ENCODE measurements around the gene GIPC3.

GIPC3 gene

DNA sequence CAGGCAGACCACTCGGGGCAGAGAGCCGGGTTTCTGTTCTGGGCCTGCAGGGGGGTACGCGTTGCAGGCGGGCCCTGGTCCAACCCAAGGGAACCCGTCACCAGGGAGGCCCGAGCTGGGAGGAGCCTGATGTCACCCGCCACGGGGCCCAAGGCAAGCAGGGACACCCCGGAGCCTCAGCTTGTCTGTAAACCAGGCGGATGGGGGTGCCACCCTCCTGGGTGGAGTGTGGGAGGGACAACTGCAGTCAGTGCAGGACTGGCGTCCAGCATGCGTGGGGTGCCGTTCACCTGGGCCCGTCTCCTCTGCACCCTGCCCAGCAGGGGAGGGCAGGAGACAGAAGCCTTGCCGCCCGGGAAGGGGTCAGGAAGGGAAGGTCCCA is 34.3 kb downstream of the GIPC3 start:
- WGBS (ENCODE audit: insufficient coverage): 95% methylated on average over 12 of the region's 17 CpGs
- H3K36me3 ChIP-seq (ENCODE audit: control insufficient read depth in 4 of 4, insufficient read depth in 4 of 4, low read length in 3 of 4): peaks cover 0 to 49% (median 34%) of the 10 kb centered on the region in 4 experiments
- ChIA-PET POLR2A (no interaction called here), CTCF (interaction anchor here (3.3 to 8.5 kb wide), 2 partner anchors 11 to 32 kb away, joined by 18 to 91 read pairs; partner anchors contain the start of gene GIPC3)
- H3K4me3 ChIP-seq (ENCODE audit: control insufficient read depth in 1 of 7, extremely low read depth in 1 of 7, insufficient read depth in 4 of 7, low read depth in 2 of 7, low read length in 6 of 7): no peak overlapping the region
- H3K27me3 ChIP-seq (replicated peaks in 2 of 5; ENCODE audit: control insufficient read depth in 4 of 5, insufficient read depth in 5 of 5, low read length in 4 of 5): no peaks in the 10 kb centered on the region
- no peak for DNase-seq
- no peaks in the 10 kb centered on the region for H3K9me3 ChIP-seq (ENCODE audit: control extremely low read depth in 1 of 5, control insufficient read depth in 4 of 5, insufficient read depth in 2 of 5, low read depth in 1 of 5, low read length in 4 of 5)
- no peak overlapping the region for H3K27ac ChIP-seq (ENCODE audit: insufficient read depth in 1 of 2, low read depth in 1 of 2, low read length in 2 of 2, poor library complexity in 1 of 2, severe bottlenecking in 2 of 2)
- H3K4me1 ChIP-seq (ENCODE audit: control extremely low read depth in 1 of 4, control insufficient read depth in 4 of 4, insufficient read depth in 4 of 4, low read length in 3 of 4): peaks cover 0 to 25% (median 25%) of the 10 kb centered on the region in 4 experiments

DNA sequence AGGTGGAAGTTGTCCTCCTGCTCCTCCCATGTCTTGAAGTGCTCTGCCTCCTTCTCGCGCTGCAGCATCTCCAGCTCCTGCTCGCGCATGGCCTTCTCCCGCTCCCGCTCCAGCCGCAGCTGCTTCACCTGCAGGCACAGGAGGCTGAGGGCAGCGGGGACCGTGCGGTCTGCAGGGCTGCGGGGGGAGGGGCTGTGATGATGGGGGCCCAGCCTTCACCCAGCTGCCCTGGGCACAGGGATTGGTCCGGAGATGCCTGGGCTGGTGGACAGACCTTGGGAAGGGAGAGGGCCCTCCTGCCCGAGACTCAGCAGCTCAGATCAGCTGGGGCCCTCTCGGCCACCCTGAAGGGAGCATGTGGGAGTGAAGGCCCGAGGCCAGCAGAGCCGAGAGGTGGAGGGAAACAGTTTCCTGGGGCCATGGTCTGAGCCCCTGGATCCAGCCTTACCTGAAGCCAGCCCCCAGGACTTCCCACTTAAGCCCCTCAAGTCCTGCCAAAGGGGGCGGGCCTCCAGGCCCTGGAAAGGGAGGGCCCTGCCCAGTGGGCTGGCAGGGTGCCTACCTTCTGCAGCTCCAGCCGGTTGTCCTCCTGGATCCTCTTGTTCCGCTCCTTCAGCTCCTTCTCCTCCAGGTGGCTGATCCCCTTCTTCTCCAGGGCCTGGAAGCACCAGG is 35.0 kb downstream of the GIPC3 start:
- CTCF ChIA-PET: interaction anchor here (0.6 to 8.5 kb wide), 3 partner anchors 12 to 137 kb away, joined by 3 to 91 read pairs (median 18); partner anchors contain the start of genes GIPC3 and SMIM44

DNA sequence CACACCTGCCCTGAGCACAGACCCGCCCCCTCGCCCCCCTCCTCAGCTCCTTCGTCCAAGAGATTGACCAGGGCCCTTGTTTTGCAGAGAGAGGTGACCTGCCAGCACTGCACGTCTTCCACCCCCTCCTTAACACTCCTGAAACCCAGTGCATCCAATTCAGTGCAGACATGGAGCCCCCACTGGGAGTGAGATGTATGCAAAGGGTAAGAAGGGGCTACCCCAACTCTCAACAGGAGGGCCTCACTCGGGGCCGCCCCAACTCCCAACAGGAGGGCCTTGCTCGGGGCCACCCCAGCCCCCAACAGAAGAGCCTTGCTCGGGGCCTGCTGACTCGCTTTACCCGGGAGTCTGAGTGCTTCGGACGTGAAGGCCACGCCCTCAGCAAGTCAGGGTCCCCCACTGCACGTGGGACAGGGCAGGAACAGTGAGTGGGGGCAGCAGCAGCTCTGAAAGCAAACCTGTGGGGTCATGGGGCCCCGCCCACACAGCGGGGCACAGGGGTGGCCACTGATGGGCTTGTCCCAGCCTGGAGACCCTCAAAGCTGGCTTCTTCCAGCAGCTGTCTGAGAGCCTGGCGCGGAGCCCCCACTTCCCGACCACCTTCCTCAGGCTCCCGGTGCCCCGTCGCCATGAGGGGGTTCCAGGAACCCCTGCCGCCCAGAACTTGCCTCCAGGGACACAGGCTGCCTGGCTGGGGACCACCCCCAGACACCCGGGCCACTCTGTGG is 35.7 kb downstream of the GIPC3 start:
- Histone ChIP-seq H3K27me3 (replicated peaks in 2 of 5; ENCODE audit: control insufficient read depth in 4 of 5, insufficient read depth in 5 of 5, low read length in 4 of 5) (no peaks in the 10 kb centered on the region), H3K9me3 (ENCODE audit: control extremely low read depth in 1 of 5, control insufficient read depth in 4 of 5, insufficient read depth in 2 of 5, low read depth in 1 of 5, low read length in 4 of 5) (no peaks in the 10 kb centered on the region), H3K4me1 (ENCODE audit: control extremely low read depth in 1 of 4, control insufficient read depth in 4 of 4, insufficient read depth in 4 of 4, low read length in 3 of 4) (peaks cover 3 to 39% (median 36%) of the 10 kb centered on the region in 4 experiments), H3K27ac (ENCODE audit: insufficient read depth in 1 of 2, low read depth in 1 of 2, low read length in 2 of 2, poor library complexity in 1 of 2, severe bottlenecking in 2 of 2) (no peak overlapping the region), H3K36me3 (ENCODE audit: control insufficient read depth in 4 of 4, insufficient read depth in 4 of 4, low read length in 3 of 4) (peaks cover 0 to 42% (median 31%) of the 10 kb centered on the region in 4 experiments), H3K4me3 (ENCODE audit: control insufficient read depth in 1 of 7, extremely low read depth in 1 of 7, insufficient read depth in 4 of 7, low read depth in 2 of 7, low read length in 6 of 7) (no peak overlapping the region)
- CTCF ChIA-PET: interaction anchor here (0.6 to 8.5 kb wide), 2 partner anchors 33 to 138 kb away, joined by 3 to 91 read pairs; partner anchors contain the start of genes GIPC3 and SMIM44
- no peak for DNase-seq
- POLR2A ChIA-PET: no interaction called here
- 95% methylated on average over 18 of the region's 24 CpGs for WGBS (ENCODE audit: insufficient coverage)

More for the DNA sequence above, 35.0 kb downstream of the GIPC3 start:
- POLR2A ChIA-PET: no interaction called here
- no peaks in the 10 kb centered on the region for H3K27me3 ChIP-seq (replicated peaks in 2 of 5; ENCODE audit: control insufficient read depth in 4 of 5, insufficient read depth in 5 of 5, low read length in 4 of 5)
- H3K9me3 ChIP-seq (ENCODE audit: control extremely low read depth in 1 of 5, control insufficient read depth in 4 of 5, insufficient read depth in 2 of 5, low read depth in 1 of 5, low read length in 4 of 5): no peaks in the 10 kb centered on the region
- no peak overlapping the region for H3K27ac ChIP-seq (ENCODE audit: insufficient read depth in 1 of 2, low read depth in 1 of 2, low read length in 2 of 2, poor library complexity in 1 of 2, severe bottlenecking in 2 of 2)
- peaks cover 3 to 32% (median 29%) of the 10 kb centered on the region in 4 experiments for H3K4me1 ChIP-seq (ENCODE audit: control extremely low read depth in 1 of 4, control insufficient read depth in 4 of 4, insufficient read depth in 4 of 4, low read length in 3 of 4)
- no peak for DNase-seq
- WGBS (ENCODE audit: insufficient coverage): over 99% methylated on average over 14 of the region's 19 CpGs
- peaks cover 0 to 46% (median 34%) of the 10 kb centered on the region in 4 experiments for H3K36me3 ChIP-seq (ENCODE audit: control insufficient read depth in 4 of 4, insufficient read depth in 4 of 4, low read length in 3 of 4)
- H3K4me3 ChIP-seq (ENCODE audit: control insufficient read depth in 1 of 7, extremely low read depth in 1 of 7, insufficient read depth in 4 of 7, low read depth in 2 of 7, low read length in 6 of 7): no peak overlapping the region

DNA sequence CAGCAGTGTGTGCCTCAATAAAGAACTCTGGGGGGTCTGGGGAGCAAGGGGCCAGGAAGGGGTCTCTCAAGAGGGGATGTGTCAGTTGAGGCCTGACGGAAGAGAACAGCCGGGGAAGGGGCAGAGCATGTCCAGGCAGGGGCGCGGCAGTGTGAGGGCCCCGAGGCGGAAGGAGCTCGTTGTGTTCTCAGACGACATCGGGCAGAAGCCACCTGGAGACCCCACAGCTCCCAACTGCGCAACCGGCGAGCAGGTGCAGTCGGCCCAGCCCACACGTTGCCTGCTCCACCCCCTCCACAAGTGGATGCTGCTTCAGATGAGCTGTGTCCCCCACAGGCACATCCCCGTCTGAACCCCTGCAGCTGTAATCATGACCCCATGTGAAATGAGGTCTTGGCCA is 36.4 kb downstream of the GIPC3 start:
- CTCF ChIA-PET: interaction anchor here (1.7 to 8.5 kb wide), 2 partner anchors 34 to 77 kb away, joined by 5 to 91 read pairs; partner anchors contain the start of gene GIPC3
- DNase-seq: no peak
- POLR2A ChIA-PET: no interaction called here
- Histone ChIP-seq H3K9me3 (ENCODE audit: control extremely low read depth in 1 of 5, control insufficient read depth in 4 of 5, insufficient read depth in 2 of 5, low read depth in 1 of 5, low read length in 4 of 5) (no peaks in the 10 kb centered on the region), H3K4me3 (ENCODE audit: control insufficient read depth in 1 of 7, extremely low read depth in 1 of 7, insufficient read depth in 4 of 7, low read depth in 2 of 7, low read length in 6 of 7) (no peak overlapping the region), H3K27ac (ENCODE audit: insufficient read depth in 1 of 2, low read depth in 1 of 2, low read length in 2 of 2, poor library complexity in 1 of 2, severe bottlenecking in 2 of 2) (no peak overlapping the region), H3K36me3 (ENCODE audit: control insufficient read depth in 4 of 4, insufficient read depth in 4 of 4, low read length in 3 of 4) (peaks cover 0 to 42% (median 30%) of the 10 kb centered on the region in 4 experiments), H3K27me3 (replicated peaks in 2 of 5; ENCODE audit: control insufficient read depth in 4 of 5, insufficient read depth in 5 of 5, low read length in 4 of 5) (no peaks in the 10 kb centered on the region), H3K4me1 (ENCODE audit: control extremely low read depth in 1 of 4, control insufficient read depth in 4 of 4, insufficient read depth in 4 of 4, low read length in 3 of 4) (peaks cover 5 to 42% (median 38%) of the 10 kb centered on the region in 4 experiments)
- WGBS (ENCODE audit: insufficient coverage): 97% methylated on average over 15 of the region's 15 CpGs

DNA sequence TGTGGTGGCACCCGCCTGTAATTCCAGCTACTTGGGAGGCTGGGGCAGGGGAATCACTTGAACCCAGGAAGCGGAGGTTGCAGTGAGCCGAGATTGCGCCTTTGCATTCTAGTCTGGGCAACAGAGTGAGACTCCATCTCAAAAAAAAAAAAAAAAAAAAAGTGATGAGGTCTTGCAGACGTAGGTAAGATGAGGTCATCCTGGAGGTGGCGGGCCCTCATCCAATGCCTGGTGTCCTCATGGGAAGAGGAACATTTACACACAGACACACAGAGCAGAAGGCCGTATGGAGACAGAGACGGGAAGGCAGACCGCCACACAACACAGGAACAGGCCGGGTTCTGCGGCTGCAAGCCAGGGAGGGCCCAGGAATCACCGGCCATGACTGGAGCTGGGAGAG is 36.9 kb downstream of the GIPC3 start:
- 89% methylated on average over 9 of the region's 12 CpGs for WGBS (ENCODE audit: insufficient coverage)
- Histone ChIP-seq H3K9me3 (ENCODE audit: control extremely low read depth in 1 of 5, control insufficient read depth in 4 of 5, insufficient read depth in 2 of 5, low read depth in 1 of 5, low read length in 4 of 5) (no peaks in the 10 kb centered on the region), H3K27me3 (replicated peaks in 2 of 5; ENCODE audit: control insufficient read depth in 4 of 5, insufficient read depth in 5 of 5, low read length in 4 of 5) (no peaks in the 10 kb centered on the region), H3K36me3 (ENCODE audit: control insufficient read depth in 4 of 4, insufficient read depth in 4 of 4, low read length in 3 of 4) (peaks cover 0 to 42% (median 30%) of the 10 kb centered on the region in 4 experiments), H3K4me1 (ENCODE audit: control extremely low read depth in 1 of 4, control insufficient read depth in 4 of 4, insufficient read depth in 4 of 4, low read length in 3 of 4) (peaks cover 5 to 37% (median 35%) of the 10 kb centered on the region in 4 experiments), H3K4me3 (ENCODE audit: control insufficient read depth in 1 of 7, extremely low read depth in 1 of 7, insufficient read depth in 4 of 7, low read depth in 2 of 7, low read length in 6 of 7) (no peak overlapping the region), H3K27ac (ENCODE audit: insufficient read depth in 1 of 2, low read depth in 1 of 2, low read length in 2 of 2, poor library complexity in 1 of 2, severe bottlenecking in 2 of 2) (no peak overlapping the region)
- ChIA-PET POLR2A (interaction anchor here (0.6 kb wide), 1 partner anchor 1167 kb away, joined by 4 read pairs; no protein-coding TSS in a partner anchor), CTCF (interaction anchor here (1.7 to 8.5 kb wide), 2 partner anchors 34 to 78 kb away, joined by 5 to 91 read pairs; partner anchors contain the start of gene GIPC3)
- no peak for DNase-seq

DNA sequence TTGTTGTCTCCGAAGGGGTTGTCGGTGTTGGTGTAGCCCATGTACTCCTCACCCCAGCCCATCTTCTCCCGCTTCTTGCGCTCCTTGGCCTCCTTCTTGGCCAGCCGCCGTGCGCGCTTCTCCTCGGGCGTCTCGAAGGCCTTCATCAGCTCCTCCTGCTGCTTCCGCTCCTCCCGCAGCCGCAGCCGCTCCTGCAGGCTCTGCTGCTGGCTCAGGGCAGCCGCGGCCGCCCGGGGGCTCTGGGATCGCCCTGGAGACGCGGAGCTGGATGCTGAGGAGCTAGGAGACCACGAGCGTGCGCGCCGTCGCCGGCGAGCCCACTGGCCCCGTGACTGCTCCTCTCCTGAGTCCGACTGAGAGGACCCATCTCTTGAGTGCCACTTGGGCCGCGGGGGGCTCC is 38.4 kb downstream of the GIPC3 start:
- WGBS (ENCODE audit: insufficient coverage): 97% methylated on average over 31 of the region's 34 CpGs

More for the DNA sequence above, 38.4 kb downstream of the GIPC3 start:
- ChIA-PET CTCF (interaction anchor here (2.7 kb wide), 1 partner anchor 38 kb away, joined by 13 read pairs; the partner anchor contains the start of gene GIPC3), POLR2A (no interaction called here)
- Histone ChIP-seq H3K9me3 (ENCODE audit: control extremely low read depth in 1 of 5, control insufficient read depth in 4 of 5, insufficient read depth in 2 of 5, low read depth in 1 of 5, low read length in 4 of 5) (no peaks in the 10 kb centered on the region), H3K27ac (ENCODE audit: insufficient read depth in 1 of 2, low read depth in 1 of 2, low read length in 2 of 2, poor library complexity in 1 of 2, severe bottlenecking in 2 of 2) (no peak overlapping the region), H3K36me3 (ENCODE audit: control insufficient read depth in 4 of 4, insufficient read depth in 4 of 4, low read length in 3 of 4) (peaks cover 0 to 42% (median 30%) of the 10 kb centered on the region in 4 experiments), H3K4me3 (ENCODE audit: control insufficient read depth in 1 of 7, extremely low read depth in 1 of 7, insufficient read depth in 4 of 7, low read depth in 2 of 7, low read length in 6 of 7) (no peak overlapping the region), H3K27me3 (replicated peaks in 2 of 5; ENCODE audit: control insufficient read depth in 4 of 5, insufficient read depth in 5 of 5, low read length in 4 of 5) (no peaks in the 10 kb centered on the region), H3K4me1 (ENCODE audit: control extremely low read depth in 1 of 4, control insufficient read depth in 4 of 4, insufficient read depth in 4 of 4, low read length in 3 of 4) (peaks cover 5 to 24% (median 20%) of the 10 kb centered on the region in 4 experiments)
- DNase-seq: no peak

Measured in common myeloid progenitor, CD34-positive (primary cell).